Measurements from ENCODE around the gene FIBP.

Gene FIBP

GRCh38 chr11:65854161-65854592 lies 34.1 kb downstream of the FIBP start:
- DNase-seq (ENCODE audit: low read depth in 2 of 2) = no peak
- H3K4me3 ChIP-seq (replicated peaks in 1 of 2; ENCODE audit: low read depth in 2 of 2, low read length in 2 of 2) = no peak overlapping the region
- no peak for TF ChIP-seq CTCF (IDR thresholded peaks at IDR 0.05; ENCODE audit: low read depth, low read length)

GRCh38 chr11:65853246-65853979 lies 34.9 kb downstream of the FIBP start:
- no peak overlapping the region for H3K4me3 ChIP-seq (replicated peaks in 1 of 2; ENCODE audit: low read depth in 2 of 2, low read length in 2 of 2)
- no peak for TF ChIP-seq CTCF (IDR thresholded peaks at IDR 0.05; ENCODE audit: low read depth, low read length)
- no peak for DNase-seq (ENCODE audit: low read depth in 2 of 2)

- DNase-seq (ENCODE audit: low read depth in 2 of 2) = no peak
Measured at GRCh38 chr11:65852508-65853245, 35.6 kb downstream of the FIBP start.

GRCh38 chr11:65851811-65852507 lies 36.3 kb downstream of the FIBP start:
- DNase-seq (ENCODE audit: low read depth in 2 of 2) = no peak
- TF ChIP-seq CTCF (IDR thresholded peaks at IDR 0.05; ENCODE audit: low read depth, low read length) = no peak
- no peak overlapping the region for H3K4me3 ChIP-seq (replicated peaks in 1 of 2; ENCODE audit: low read depth in 2 of 2, low read length in 2 of 2)

More at GRCh38 chr11:65852508-65853245, 35.6 kb downstream of the FIBP start:
- TF ChIP-seq CTCF (IDR thresholded peaks at IDR 0.05; ENCODE audit: low read depth, low read length) = no peak
- H3K4me3 ChIP-seq (replicated peaks in 1 of 2; ENCODE audit: low read depth in 2 of 2, low read length in 2 of 2) = no peak overlapping the region

- no peak overlapping the region for H3K4me3 ChIP-seq (replicated peaks in 1 of 2; ENCODE audit: low read depth in 2 of 2, low read length in 2 of 2)
- TF ChIP-seq CTCF (IDR thresholded peaks at IDR 0.05; ENCODE audit: low read depth, low read length) = peak; percentile 62
- DNase-seq (ENCODE audit: low read depth in 2 of 2) = peak in 1 of 2 donors; percentile 51
Measured at GRCh38 chr11:65851083-65851579, 37.1 kb downstream of the FIBP start.

- H3K4me3 ChIP-seq (replicated peaks in 1 of 2; ENCODE audit: low read depth in 2 of 2, low read length in 2 of 2) = no peak overlapping the region
- TF ChIP-seq CTCF (IDR thresholded peaks at IDR 0.05; ENCODE audit: low read depth, low read length) = no peak
- no peak for DNase-seq (ENCODE audit: low read depth in 2 of 2)
Measured at GRCh38 chr11:65850217-65851082, 37.8 kb downstream of the FIBP start.
